HG02852 (cell line): Measurements from ENCODE around the gene SIPA1L3.
A peak's percentile ranks its signal among the peaks of the same experiment; 100 is the strongest.

Experiments used
- ATAC-seq: cut with Tn5 transposase; IDR thresholded peaks from one replicate; pipeline ENCODE4 v1.9.1; 2021; ENCODE audit warnings: mild to moderate bottlenecking, moderate library complexity; ENCODE audit not compliant: unreplicated experiment

The SIPA1L3 gene

DNA sequence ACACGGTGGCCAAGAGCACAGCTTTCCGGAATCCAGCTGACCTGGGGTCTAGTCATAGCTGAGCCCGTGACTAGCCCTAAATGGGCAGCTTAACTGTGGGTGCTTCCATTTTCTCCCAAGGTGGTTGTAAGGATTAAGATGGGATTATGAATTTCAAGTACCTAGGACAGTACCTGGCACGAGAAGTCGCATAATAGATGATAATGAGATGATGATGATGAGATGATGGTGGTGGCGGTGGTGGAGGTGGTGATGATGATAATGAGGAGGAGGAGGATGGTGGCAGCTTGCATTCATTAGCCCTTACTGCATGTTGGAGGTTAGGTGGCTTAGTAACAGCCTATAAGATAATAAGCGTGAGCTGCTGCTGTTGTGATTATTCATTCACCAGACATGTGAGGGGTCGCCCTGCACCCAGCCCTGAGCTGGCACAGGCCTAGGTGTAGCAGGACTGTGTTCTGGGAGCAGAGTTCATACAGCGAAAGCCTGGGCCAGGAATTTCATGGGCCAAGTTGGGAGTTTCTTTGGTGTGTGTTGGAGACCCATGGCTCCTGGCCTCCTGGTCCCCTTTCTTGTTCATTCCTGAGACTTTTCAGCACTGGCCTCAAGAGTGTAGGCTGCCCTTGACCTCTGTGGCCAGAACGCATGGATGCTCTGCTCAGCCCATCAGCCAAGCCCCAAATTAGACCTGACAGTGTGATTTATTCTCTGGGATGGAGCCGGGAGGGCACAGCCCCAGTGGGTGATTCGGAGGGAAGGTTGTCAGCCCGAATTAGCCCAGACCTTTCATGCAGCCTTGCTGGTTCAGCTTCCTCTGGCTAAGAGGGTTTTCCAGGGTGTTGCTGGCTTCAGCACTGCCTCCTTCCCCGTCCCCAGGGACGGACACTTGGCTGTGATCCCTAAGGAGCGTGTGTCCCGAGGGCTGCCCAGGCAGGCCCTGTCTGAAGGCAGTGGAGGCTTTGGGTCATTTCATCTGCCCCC, 128.8 kb downstream of the SIPA1L3 start:
- ATAC-seq, result no peak

DNA sequence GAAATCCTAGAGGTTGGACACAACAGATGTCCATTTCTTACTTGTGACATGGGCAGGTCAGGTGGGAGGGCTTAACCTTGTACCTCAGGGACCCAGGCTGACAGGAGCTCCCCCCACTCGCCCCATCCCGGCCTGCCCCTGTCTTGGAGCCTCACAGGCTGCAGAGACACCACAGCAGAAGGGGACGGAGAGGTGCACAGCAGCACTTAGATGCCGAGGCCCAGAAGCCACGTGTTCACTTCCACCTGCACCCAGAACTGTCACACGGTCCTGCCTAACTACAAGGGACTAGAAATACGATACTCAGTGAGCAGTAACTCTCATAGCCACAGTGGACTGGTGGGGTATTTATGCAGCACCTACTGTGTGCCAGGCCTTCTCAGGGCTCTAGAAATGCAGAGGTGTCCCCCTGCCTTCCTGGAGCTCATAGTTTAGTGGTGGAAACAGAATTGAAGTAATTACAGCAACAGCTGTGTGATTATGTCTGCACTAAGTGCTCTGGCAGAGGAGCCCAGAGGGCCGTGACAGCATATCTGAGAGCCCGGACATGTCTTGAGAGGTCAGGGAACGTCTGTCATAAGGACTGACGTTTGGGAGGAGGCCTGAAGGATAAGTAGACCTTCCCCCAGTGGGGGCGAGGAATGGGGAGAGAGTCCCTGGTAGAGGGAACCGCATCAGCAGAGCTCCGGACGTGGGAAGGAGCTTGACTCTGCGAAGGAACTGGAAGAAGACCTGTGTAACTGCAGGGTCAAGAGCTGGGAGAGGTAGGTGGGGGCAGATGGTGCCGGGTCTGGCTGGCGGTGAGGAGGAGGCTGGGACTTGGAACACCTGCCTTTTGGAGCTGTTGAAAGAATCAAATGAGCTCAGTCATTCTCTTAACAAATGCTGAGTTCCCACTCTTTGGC, 130.0 kb downstream of the SIPA1L3 start:
- no peak for ATAC-seq

DNA sequence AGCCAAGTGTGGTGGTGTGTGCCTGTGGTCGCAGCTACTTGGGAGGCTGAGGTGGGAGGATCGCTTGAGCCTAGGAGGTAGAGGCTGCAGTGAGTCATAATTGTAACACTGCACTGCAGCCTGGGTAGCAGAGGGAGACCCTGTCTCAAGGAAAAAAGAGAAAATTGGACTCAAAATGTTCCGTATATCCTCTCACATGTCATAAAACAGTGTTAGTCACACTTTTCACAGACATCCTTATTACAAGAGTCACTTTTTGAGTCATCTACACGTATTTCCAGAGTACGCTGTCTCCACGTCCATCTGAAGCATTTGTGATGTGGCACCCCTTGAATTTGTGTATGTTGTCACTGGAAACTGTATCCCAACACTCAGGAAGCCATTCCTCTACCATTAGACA, 133.0 kb downstream of the SIPA1L3 start:
- ATAC-seq, result no peak

DNA sequence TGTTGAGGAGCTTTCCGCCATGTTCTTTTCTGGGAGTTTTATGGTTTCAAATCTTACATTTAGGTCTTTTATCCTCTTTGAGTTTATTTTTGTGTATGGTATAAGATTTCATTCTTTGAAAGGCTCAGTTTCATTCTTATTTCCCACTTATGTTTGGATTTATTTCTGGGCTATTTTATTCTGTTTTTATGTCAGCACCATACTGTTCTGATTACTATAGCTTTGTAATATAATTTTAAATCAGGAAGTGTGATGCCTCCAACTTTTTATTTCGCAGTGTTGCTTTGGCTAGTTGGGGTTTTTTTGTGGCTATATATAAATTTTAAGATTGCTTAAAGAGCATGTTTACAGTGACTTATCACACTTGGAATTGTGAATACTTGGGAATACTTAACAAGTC, 135.1 kb downstream of the SIPA1L3 start:
- no peak for ATAC-seq

DNA sequence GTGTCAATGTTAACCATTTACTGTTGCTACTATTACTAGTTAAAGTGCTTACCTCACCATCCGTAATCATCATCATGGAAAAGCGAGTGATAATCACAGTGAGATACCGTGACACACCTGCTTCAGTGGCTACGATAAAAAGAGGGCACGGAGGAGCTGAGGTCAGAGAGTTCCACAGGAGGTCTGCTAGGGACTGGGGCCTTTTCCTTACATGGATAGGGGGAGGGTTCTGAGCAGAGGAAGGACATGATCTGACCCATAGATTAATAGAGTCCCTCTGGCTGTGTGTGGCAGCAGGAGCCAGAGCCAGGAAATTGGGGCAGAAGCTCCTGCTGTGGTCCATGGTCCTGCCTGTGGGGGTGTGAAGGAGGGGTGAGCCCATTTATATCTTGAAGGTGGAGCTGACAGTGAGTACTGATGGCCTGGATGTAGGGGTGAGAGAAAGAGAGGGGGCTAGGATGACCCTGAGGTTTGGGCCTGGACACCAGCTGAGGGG, 136.7 kb downstream of the SIPA1L3 start:
- no peak for ATAC-seq

DNA sequence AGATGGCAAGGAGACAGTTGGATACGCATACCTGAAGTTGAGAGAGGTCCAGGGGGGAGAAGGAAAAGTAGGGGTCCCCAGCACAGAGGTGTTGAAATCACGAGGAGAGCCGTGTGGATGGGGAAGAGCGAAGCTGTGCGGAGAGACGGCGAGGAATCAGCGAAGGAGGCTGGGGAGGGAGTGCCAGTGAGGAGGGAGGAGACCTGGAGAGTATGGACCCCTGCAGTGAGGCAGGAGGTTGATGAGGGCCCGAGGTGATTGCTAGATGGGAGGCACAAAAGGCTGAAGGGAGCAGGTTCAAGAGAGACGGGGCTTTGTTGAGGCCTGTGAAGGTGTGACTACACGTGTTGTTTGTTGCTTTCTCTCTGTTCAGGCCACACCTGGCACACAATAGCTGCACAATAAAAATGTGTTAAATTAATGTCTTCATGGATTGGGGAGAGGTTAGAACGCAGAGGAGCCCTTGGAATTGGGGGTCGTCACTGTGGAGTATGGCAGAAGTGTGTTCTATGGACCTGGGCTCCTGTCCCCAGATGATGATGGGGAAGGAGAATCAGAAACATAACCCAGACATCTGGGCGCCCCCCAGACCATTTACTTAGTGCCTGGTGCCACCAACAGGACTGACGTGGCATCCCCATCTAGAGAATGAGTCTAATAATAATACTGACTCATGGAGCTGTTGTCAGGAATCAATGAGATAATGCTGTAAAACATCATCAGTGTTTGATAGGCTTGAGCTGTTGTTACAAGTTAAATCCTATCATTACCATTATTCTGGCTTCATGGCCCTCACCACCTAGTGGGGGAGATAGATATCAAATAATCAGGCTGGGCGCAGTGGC, 137.5 kb downstream of the SIPA1L3 start:
- ATAC-seq, result no peak

DNA sequence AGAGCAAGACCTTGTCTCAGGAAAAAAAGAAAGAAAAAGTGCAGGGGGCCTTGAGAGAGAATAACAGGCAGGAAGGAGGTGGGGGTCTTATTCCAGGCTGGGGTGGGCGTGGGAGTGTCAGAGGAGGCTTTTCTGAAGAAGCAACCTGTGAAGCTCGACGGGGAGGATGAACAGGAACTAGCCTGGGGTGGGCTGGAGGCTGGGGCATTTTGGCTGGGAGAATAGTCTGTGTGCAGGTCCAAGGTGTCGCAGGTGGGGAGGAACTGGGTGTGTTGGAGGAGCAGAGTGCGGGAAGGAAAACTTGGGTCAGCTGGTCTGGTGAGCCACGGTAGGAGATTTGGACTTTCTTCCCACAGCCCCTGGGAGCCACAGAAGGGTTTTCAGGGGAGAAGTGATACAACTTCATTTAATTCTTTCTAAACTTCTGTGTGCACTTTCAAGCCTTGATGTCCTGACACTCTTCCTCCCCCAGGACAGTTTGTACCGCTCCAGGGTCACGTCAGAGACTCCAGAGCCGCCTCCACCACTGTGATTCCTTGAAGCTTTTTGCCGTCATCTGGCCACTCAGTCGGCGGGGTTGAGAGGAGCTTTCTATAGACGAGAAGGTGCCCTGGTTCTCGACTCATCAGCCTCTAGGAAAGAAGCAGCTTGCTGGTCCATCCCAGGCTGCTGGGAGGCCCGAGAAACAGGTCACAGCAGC, 138.7 kb downstream of the SIPA1L3 start:
- no peak for ATAC-seq

DNA sequence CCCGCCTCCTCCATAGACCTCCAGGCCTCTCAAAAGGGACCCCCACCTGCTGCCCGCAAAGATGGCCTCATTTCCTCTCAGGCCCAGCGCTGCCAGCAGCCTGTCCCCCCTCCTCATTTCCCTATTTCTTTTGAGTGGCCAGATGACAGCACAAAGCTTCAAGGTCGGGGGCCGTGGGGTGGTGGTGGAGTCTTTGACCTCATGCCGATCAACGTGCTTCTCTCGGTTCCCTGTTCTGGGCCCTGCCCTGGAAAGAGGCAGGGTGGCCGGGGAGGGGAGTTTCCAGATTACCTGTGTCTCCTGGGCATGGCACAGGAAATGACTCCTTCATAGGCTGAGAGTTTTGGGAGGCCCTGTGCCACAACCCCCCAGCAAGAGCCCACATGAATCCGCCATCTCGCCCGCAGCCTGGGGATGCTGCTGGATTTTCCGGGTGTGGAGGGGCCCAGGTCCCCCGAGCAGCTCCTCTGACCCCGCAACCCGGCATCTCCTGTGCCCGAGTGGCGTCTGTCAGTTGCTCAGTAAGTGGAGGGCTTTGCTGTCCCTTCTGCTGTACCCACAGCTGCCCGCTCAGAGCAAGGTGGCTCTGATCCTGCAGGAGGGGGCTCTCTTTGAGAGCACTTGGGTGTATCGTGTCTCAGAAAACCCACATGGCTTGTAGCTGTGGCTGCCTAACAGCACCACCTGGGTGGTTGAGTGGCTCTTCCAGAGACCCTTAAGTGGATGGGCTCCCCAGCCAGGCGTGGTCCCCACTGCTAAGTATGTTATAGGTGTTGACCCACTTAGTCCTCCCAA, 139.4 kb downstream of the SIPA1L3 start:
- ATAC-seq, result no peak

DNA sequence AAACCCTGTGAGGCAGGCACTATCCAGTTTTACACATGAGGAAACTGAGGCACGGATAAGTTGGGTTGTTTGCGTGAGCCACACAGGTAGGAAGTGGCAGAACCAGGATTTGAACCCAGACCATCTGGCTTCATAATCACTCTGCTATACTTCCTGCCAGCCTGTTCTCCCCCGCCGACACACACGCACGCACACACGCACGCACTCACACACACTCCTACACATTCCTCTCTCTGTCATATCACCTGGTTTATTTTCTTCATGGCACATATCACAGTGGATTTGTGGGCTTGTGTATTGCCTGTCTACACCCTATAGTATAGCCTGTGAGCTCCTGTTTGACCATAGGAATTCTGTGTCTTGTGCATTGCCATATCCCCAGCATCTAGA, 140.0 kb downstream of the SIPA1L3 start:
- ATAC-seq, result no peak

DNA sequence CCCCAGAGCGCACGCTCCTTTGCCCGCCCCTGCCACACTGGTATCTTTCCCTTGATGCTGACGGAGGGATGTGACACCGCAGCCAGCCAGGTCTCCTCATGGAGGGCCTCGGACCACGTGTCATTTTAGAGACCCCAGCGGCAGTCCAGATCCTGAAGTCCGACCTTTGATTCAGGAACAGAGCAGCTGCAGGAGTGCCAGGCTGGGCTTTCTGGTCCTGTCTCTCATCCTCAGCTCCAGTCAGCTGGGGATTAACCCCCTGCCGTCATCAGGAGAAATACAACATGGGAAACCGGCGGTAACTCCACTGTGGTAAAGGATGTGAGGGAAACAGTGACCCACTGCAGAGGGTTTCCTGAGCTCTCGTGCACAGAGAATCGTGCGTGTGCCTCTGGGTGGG, 140.6 kb downstream of the SIPA1L3 start:
- no peak for ATAC-seq

DNA sequence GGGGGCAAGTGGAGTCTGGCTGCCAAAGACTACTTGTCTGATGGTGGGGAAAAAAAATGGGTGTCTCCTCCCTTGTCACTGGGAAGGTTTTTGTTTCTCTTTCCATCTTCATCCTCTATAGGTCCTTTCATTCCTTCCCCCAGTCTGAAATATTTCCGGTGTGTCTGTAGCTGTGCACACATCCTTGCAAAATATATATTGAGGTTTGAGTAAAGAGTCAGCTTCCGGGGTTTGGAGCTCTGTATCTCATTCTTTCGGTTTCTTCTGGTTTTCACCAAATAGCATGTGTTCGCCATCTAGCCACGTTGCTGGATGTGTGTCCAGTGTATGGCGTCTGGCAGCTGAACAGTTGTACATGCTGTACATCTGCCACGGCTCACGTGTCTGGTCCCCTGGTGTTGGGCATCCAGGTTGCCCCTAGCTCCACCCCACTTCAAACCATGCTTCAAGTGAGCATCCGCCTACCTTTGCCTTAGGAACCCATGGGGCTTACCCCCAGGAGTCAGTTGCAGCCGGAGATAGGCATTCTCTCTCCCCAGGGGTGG, 142.2 kb downstream of the SIPA1L3 start:
- peak; percentile 59 for ATAC-seq

DNA sequence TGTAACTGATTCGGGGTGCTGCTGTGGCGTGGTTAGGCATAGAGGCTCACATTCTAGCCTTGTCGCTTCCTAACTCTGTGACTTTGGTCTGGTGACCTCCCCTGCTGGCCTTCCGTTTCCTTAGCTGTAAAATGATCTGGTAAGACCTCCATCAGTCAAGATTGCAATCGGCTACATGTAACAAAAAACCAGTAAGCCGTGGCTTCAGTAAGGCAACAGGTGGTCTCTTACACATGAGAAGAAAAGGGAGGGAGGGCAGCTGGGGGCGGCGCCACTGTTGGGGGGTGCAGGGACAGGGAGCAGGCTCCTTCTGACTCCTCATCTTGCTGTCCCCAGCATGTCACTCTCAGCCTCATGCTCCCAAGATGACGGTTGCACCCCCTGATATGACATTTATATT, 148.0 kb downstream of the SIPA1L3 start:
- no peak for ATAC-seq

DNA sequence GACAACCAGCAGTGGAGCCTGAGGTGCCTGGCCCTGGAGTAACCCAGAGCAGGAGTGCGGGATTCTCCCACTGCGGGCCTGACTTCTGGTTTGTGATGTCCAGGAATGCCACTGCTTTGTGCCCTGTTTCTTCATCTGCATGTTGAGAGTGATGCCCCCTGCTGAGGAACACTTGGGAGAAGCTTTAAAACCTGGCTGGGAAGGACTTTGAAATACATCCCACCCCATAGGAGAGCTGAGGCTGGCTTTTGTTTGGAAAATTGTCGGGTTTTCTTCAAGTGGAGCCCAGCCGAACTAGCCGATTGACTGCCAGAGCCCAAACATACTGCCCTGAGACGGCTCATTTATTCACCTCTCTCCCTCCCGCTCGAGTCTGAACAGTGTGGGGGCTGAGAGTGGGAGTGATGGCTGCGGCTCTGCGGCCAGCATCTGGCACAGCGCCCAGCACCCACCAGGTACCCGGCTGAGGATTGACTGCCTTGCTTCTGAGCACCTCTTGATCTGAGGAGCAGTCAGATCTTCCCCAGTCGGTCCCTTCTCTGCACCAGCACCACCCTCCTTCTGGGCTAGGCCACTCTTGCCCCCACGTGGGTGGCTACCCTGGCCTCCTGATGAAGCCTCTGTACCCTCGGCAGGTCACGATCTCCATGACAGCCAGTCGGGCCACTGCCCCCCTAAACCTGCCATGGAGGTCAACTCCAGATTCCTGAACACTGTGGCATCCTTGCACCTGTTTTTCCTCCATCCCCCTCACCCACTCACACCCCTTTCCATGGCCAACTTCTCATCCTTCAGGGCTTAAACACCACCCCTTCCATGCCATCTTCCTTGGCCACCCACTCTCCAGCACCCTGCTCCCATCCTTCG, 148.9 kb downstream of the SIPA1L3 start:
- no peak for ATAC-seq

DNA sequence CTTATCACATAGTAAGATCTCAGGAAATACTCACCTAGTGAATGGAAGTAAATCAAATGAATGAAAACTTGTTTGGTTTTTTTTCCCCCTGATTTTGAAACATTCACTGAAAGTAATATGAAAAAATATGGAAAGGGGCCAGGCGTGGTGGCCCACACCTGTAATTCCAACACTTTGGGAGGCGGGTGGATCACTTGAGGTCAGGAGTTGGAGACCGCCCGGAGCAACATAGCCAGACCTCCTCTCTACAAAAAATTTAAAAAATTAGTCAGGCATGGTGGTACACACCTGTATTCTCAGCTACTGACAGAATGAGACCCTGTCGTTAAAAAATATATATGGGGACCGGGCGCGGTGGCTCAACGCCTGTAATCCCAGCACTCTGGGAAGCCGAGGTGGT, 149.6 kb downstream of the SIPA1L3 start:
- ATAC-seq, result no peak

DNA sequence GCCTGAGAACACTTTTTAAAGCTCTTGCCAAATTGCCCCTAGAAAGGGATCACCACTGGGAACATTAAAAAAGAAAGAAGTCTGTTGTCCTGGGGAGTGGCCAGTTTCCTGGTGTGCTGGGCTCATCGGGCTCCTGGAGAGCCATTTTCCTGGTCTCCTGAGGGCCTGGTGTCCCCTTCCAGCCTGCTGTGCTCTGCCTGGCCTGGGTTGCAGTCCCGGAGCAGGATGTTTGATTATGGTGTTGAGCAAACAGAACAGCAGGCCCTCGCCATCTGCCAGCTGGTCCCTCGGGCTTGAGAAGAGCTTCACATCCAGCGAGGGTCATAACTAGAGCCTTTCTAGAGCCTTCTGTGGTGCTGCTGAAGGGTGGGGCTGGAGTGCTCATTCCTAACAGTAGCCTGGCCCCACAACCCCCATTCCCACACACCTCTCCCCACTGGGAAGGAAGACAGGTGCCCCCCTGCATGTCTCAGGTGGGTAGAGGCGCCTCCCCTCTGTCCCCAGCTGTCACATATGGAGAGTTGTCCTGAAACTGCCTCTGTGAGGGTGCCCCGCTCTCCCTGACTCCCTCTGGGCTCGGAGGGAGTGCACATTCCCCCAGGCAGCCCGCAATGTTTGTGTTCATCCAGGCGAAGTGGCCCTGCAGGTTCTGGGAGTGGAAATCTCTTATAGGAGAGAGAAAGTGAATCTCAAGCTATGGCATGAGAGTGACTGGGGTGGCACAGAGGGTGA, 151.1 kb downstream of the SIPA1L3 start:
- ATAC-seq, result no peak

DNA sequence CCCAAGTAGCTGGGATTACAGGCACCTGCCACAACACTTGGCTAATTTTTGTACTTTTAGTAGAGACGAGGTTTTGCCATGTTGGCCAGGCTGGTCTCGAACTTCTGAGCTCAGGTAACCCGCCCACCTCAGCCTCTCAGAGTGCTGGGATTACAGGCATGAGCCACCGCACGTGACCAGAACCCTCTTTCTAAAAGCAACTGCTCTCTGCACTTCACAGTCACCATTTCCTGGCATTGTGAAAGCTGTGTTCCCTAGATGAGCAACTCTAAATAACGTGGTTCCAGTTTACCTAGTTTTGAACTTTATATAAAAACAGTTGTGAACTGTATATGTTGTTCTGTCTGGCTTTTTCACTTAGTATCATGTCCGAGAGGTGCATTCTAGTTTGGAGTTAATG, 152.9 kb downstream of the SIPA1L3 start:
- no peak for ATAC-seq

DNA sequence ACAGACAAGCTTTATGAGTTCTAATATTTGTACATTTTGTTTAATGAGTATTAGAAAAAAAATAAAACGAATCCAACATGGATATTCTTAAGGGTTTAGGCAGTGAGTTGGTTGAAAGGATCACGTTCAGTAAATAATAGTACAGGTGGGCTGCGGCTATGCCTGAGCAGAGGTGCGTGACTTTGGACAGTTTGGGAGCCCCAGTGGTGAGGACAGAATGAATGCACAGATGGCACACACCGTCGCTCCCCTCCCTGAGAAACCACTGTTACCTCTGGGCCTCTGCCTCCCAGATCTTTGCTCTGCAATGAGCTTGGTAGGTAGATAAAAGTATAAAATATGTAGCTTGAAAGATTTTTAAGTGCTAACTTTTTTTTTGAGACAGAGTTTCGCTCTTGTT, 153.3 kb downstream of the SIPA1L3 start:
- ATAC-seq, result no peak
